ENCODE results near the gene CAPN15.

DNA sequence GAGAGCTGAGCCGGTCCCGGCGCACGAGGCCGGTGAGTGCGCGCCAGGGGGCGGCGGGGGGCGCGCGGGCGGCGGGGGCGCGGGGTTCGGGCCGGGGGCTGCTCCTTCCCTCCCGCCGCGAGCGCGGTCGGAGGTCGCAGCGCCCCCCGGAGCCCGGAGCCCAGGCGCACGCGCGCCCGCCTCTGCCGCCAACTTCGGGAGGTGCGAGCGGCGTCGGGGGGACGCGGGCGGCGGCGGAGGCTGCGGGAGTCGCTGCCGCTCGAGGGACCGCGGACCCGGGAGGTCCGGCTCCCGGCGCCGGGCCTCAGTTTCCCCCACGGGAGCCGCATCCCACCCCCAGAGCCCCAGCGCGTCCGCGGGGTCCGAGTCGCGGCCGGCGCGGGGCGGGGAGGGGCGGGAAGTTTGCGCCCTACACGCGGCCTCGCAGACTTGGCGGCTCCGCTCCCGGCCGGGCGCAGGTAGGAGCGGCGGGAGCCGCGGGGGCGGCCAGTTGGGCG lies 32.7 kb downstream of the CAPN15 start, which contains the start of gene PRR35:
- TF ChIP-seq, protein P1, sequence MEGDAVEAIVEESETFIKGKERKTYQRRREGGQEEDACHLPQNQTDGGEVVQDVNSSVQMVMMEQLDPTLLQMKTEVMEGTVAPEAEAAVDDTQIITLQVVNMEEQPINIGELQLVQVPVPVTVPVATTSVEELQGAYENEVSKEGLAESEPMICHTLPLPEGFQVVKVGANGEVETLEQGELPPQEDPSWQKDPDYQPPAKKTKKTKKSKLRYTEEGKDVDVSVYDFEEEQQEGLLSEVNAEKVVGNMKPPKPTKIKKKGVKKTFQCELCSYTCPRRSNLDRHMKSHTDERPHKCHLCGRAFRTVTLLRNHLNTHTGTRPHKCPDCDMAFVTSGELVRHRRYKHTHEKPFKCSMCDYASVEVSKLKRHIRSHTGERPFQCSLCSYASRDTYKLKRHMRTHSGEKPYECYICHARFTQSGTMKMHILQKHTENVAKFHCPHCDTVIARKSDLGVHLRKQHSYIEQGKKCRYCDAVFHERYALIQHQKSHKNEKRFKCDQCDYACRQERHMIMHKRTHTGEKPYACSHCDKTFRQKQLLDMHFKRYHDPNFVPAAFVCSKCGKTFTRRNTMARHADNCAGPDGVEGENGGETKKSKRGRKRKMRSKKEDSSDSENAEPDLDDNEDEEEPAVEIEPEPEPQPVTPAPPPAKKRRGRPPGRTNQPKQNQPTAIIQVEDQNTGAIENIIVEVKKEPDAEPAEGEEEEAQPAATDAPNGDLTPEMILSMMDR (IDR thresholded peaks at IDR 0.05 in 4 of 5, conservative IDR thresholded peaks at IDR 0.05 in 1 of 5) = no peak
- TF ChIP-seq POLR2A (IDR thresholded peaks at IDR 0.05) = no peak
